Kidney glomerular epithelial cell (primary cell): ENCODE measurements around the gene ZNF547.
A peak's percentile ranks its signal among the peaks of the same experiment; 100 is the strongest.
"Not testable (repeated sequence)": the region's sequence is repeated elsewhere in the genome, so short reads cannot be mapped to it uniquely, and the experiment has no call there.

Experiments
- DNase-seq: peaks from one replicate; lab custom pipeline; 2025; lab: John Stamatoyannopoulos, UW

ZNF547 gene

GRCh38 chr19:57374647-57375046 lies 11.3 kb downstream of the ZNF547 start:
- DNase-seq: not testable (repeated sequence)

GRCh38 chr19:57376151-57376550 lies 12.8 kb downstream of the ZNF547 start:
- DNase-seq: no peak

GRCh38 chr19:57377498-57378146 lies 14.3 kb downstream of the ZNF547 start:
- no peak for DNase-seq

GRCh38 chr19:57380923-57381322 lies 17.6 kb downstream of the ZNF547 start:
- no peak for DNase-seq

GRCh38 chr19:57382806-57383488 lies 19.6 kb downstream of the ZNF547 start:
- no peak for DNase-seq

- DNase-seq: no peak
Observed at GRCh38 chr19:57389194-57389729, 25.9 kb downstream of the ZNF547 start.

- DNase-seq: peak; percentile 91
Observed at GRCh38 chr19:57389730-57390598, 26.6 kb downstream of the ZNF547 start, which contains the start of gene ZNF548. Gene ZNF548, plus strand, starts transcription at chr19:57389854. Its CDS starts 246 bp downstream, at chr19:57390100.

- no peak for DNase-seq
Observed at GRCh38 chr19:57395710-57396109, 32.4 kb downstream of the ZNF547 start.

GRCh38 chr19:57398868-57399267 lies 35.5 kb downstream of the ZNF547 start:
- no peak for DNase-seq

GRCh38 chr19:57403737-57404563 lies 40.6 kb downstream of the ZNF547 start:
- DNase-seq: no peak

GRCh38 chr19:57406516-57407123 lies 43.3 kb downstream of the ZNF547 start:
- peak; percentile 33 for DNase-seq

GRCh38 chr19:57410877-57411671 lies 47.7 kb downstream of the ZNF547 start, which contains the start of gene ZNF17:
Gene ZNF17, plus strand, starts transcription at chr19:57411161. Its CDS starts 2,455 bp downstream, at chr19:57413616.
- DNase-seq: peak; percentile 86

- DNase-seq: no peak
Observed at GRCh38 chr19:57419439-57419838, 56.1 kb downstream of the ZNF547 start.

- no peak for DNase-seq
Observed at GRCh38 chr19:57421037-57421436, 57.7 kb downstream of the ZNF547 start.
